HCT116 (cell line): Measurements from ENCODE around the gene SEC31B. TPM values are rescaled to one million over a fixed set of nuclear protein-coding genes. Genes with fewer than 3 reads are reported as not detected.

ENCODE experiments used
- ATAC-seq: fragments of 200-7000 bp; cut with Tn5 transposase; 2 replicates; pipeline ENCODE4 v1.9.1; 2020; ENCODE audit warnings: mild to moderate bottlenecking, moderate library complexity
- BruUV-seq: library from RNA; stranded (reverse); fragments of 400-500 nt; replicated peaks from 2 replicates; lab custom pipeline; 2021; lab: Mats Ljungman, UMichigan
- CTCF ChIA-PET: fragments of 300-600 bp; sonication (Branson Sonifier 250); formaldehyde crosslinking; loops from one replicate; lab custom pipeline; 2021; ENCODE audit warnings: antibody characterized with exemption; lab: Charles Lee
- POLR2A ChIA-PET: fragments of 300-600, 350-600 bp; sonication (Branson Sonifier 250); formaldehyde crosslinking; loops from one replicate; lab custom pipeline; 2021; ENCODE audit warnings: antibody characterized with exemption; lab: Charles Lee
- RAD21 ChIA-PET, 2 experiments: fragments of 300-600 bp; sonication (Branson Sonifier 250); formaldehyde crosslinking; loops; one replicate each; lab custom pipeline; 2023; ENCODE audit warnings: low total read pairs in 2 of 2; ENCODE audit not compliant: uncharacterized antibody in 2 of 2, unreplicated experiment in 2 of 2, low non-redundant PET in 1 of 2; lab: Charles Lee
- DNase-seq: peaks from one replicate; pipeline ENCODE4 v3.0.0-alpha.2; 2010; ENCODE audit warnings: low read depth, low spot score
- H2AFZ ChIP-seq: fragments of 200-600 bp; shearing (Covaris generic), sonication (generic); 2 replicates; pipeline ENCODE4 v1.6.1; 2017; ENCODE audit warnings: low read depth, mixed run types, mixed read lengths, antibody characterized with exemption, low read length; ENCODE audit not compliant: poor library complexity, severe bottlenecking
- H3K27ac ChIP-seq: 2 replicates; pipeline ENCODE4 v1.5.1; 2012; ENCODE audit warnings: low read depth, low read length
- H3K27me3 ChIP-seq: fragments of 200-600 bp; sonication (generic); 2 replicates; pipeline ENCODE4 v1.6.1; 2016; ENCODE audit warnings: mixed run types, low read length, mixed read lengths; ENCODE audit not compliant: insufficient read depth
- H3K36me3 ChIP-seq, 2 experiments: fragments of 200-500 bp in 1 of 2; fragments of 200-600 bp in 1 of 2; sonication (Bioruptor generic) in 1 of 2; sonication (generic) in 1 of 2; 2 replicates each; pipeline versions ENCODE4 v1.5.1 to v1.6.1; 2014 to 2016; ENCODE audit warnings: low read length in 2 of 2, inconsistent platforms in 1 of 2, mixed read lengths in 1 of 2, mixed run types in 1 of 2; ENCODE audit not compliant: insufficient read depth in 2 of 2, control insufficient read depth in 1 of 2
- H3K4me1 ChIP-seq, 2 experiments: fragments of 200-600 bp in 1 of 2; sonication (generic) in 1 of 2; 2 replicates each; pipeline versions ENCODE4 v1.5.1 to v1.6.1; 2012 to 2017; ENCODE audit warnings: low read length in 2 of 2, inconsistent platforms in 1 of 2, mild to moderate bottlenecking in 1 of 2, mixed read lengths in 1 of 2, mixed run types in 1 of 2, moderate library complexity in 1 of 2; ENCODE audit not compliant: insufficient read depth in 2 of 2, control insufficient read depth in 1 of 2
- H3K4me2 ChIP-seq: fragments of 200-600 bp; sonication (generic); 2 replicates; pipeline ENCODE4 v1.6.1; 2017; ENCODE audit warnings: mixed run types, low read length, mixed read lengths
- H3K4me3 ChIP-seq, 2 experiments: fragments of 200-600 bp in 1 of 2; sonication (generic) in 1 of 2; replicated peaks in 1 of 2; 2 replicates each; pipeline ENCODE4 v1.5.1; 2011 to 2016; ENCODE audit warnings: low read length in 2 of 2, control low read depth in 1 of 2, low read depth in 1 of 2, mild to moderate bottlenecking in 1 of 2, mixed read lengths in 1 of 2, mixed run types in 1 of 2
- H3K79me2 ChIP-seq: fragments of 200-600 bp; sonication (generic); 2 replicates; pipeline ENCODE4 v1.6.1; 2017; ENCODE audit warnings: mild to moderate bottlenecking, mixed run types, low read length, moderate library complexity, mixed read lengths; ENCODE audit not compliant: insufficient read depth
- H3K9ac ChIP-seq: fragments of 200-600 bp; sonication (generic); 2 replicates; pipeline ENCODE4 v1.6.1; 2016; ENCODE audit warnings: low read length, mixed read lengths
- H3K9me2 ChIP-seq: fragments of 200-600 bp; sonication (generic), shearing (Covaris generic); 2 replicates; pipeline ENCODE4 v1.6.1; 2017; ENCODE audit warnings: mixed run types, mild to moderate bottlenecking, moderate library complexity; ENCODE audit not compliant: insufficient read depth
- H3K9me3 ChIP-seq, 2 experiments: fragments of 200-500 bp in 1 of 2; fragments of 200-600 bp in 1 of 2; sonication (Bioruptor generic) in 1 of 2; sonication (generic) in 1 of 2; 2 replicates each; pipeline ENCODE4 v1.6.1; 2014 to 2017; ENCODE audit warnings: low read length in 2 of 2, mixed read lengths in 2 of 2, inconsistent platforms in 1 of 2, low read depth in 1 of 2, mild to moderate bottlenecking in 1 of 2, mixed run types in 1 of 2, moderate library complexity in 1 of 2; ENCODE audit not compliant: control insufficient read depth in 1 of 2, insufficient read depth in 1 of 2
- H4K20me1 ChIP-seq: fragments of 200-600 bp; sonication (generic), shearing (Covaris generic); 2 replicates; pipeline ENCODE4 v1.6.1; 2017; ENCODE audit warnings: mixed run types, mild to moderate bottlenecking, moderate library complexity; ENCODE audit not compliant: insufficient read depth
- CEBPB ChIP-seq: IDR thresholded peaks from 2 replicates; pipeline ENCODE4 v1.6.1; 2012; ENCODE audit warnings: low read depth
- ELF1 ChIP-seq: IDR thresholded peaks from 2 replicates; pipeline ENCODE4 v1.6.1; 2012; ENCODE audit warnings: low read depth, borderline replicate concordance
- JUND ChIP-seq: IDR thresholded peaks from 2 replicates; pipeline ENCODE4 v1.6.1; 2012
- RAD21 ChIP-seq: IDR thresholded peaks from 2 replicates; pipeline ENCODE4 v1.6.1; 2012; ENCODE audit warnings: low read depth, mild to moderate bottlenecking
- SIN3A ChIP-seq: IDR thresholded peaks from 2 replicates; pipeline ENCODE4 v1.6.1; 2012; ENCODE audit warnings: low read depth
- SP1 ChIP-seq: IDR thresholded peaks from 2 replicates; pipeline ENCODE4 v1.6.1; 2012; ENCODE audit warnings: low read depth
- SRF ChIP-seq: IDR thresholded peaks from 2 replicates; pipeline ENCODE4 v1.6.1; 2012; ENCODE audit warnings: low read depth
- TCF7L2 ChIP-seq: IDR thresholded peaks from 2 replicates; pipeline ENCODE4 v1.7.0; 2011; ENCODE audit warnings: borderline replicate concordance, inconsistent platforms; ENCODE audit not compliant: insufficient read depth, insufficient read length; ENCODE audit errors: extremely low read depth
- intact Hi-C: fragments of 100-400 bp; cut with micrococcal nuclease; formaldehyde crosslinking; loops from 2 replicates; pipeline ENCODE4 v1.10.0; 2022
- total RNA-seq: library from RNA; stranded (reverse); gene quantifications from one replicate; pipeline ENCODE4 v1.2.1, GENCODE V29; 2021; ENCODE audit not compliant: unreplicated experiment
- TF ChIP-seq, protein P1 (sequence below): IDR thresholded peaks from 2 replicates; pipeline ENCODE4 v1.6.1; 2012
- TF ChIP-seq, protein P2 (sequence below), 3 experiments: fragments of 200-600 bp in 1 of 3; sonication (generic) in 1 of 3; IDR thresholded peaks in 2 of 3; conservative IDR thresholded peaks in 1 of 3; 2 replicates each; pipeline ENCODE4 v1.5.1; 2012 to 2017; ENCODE audit warnings: low read depth in 2 of 3, low read length in 2 of 3, antibody characterized with exemption in 1 of 3, borderline replicate concordance in 1 of 3, control low read depth in 1 of 3, mild to moderate bottlenecking in 1 of 3, mixed read lengths in 1 of 3, mixed run types in 1 of 3, moderate library complexity in 1 of 3; ENCODE audit not compliant: insufficient read depth in 1 of 3
- TF ChIP-seq, protein P3 (sequence below): IDR thresholded peaks from 2 replicates; pipeline ENCODE4 v1.6.1; 2011; ENCODE audit warnings: mild to moderate bottlenecking, low read length, moderate library complexity; ENCODE audit not compliant: insufficient replicate concordance; ENCODE audit errors: extremely low read depth

SEC31B gene
- total RNA-seq, 1 experiment from 2014 or later: 30.9 TPM

DNA sequence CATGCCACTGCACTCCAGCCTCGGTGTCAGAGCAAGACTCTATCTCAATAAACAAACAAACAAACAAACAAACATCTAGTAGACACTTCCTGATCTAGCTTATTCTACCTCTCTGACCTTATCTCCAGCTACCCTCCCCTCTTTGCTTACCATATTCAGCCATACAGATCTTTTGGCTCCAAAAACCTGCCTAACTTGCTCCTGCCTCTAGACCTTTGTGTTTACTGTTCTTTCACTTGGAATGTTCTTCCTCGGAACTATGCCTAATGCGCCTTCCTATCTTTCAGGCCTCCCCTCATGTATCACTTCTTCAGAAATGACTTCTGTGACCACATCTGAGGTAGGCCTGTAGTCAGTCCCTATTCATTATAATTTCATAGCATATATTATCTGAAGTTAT lies 77.1 kb downstream of the SEC31B start (continued):
- TF ChIP-seq, protein P1, sequence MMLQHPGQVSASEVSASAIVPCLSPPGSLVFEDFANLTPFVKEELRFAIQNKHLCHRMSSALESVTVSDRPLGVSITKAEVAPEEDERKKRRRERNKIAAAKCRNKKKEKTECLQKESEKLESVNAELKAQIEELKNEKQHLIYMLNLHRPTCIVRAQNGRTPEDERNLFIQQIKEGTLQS: no peak
- TF ChIP-seq, protein P2, sequence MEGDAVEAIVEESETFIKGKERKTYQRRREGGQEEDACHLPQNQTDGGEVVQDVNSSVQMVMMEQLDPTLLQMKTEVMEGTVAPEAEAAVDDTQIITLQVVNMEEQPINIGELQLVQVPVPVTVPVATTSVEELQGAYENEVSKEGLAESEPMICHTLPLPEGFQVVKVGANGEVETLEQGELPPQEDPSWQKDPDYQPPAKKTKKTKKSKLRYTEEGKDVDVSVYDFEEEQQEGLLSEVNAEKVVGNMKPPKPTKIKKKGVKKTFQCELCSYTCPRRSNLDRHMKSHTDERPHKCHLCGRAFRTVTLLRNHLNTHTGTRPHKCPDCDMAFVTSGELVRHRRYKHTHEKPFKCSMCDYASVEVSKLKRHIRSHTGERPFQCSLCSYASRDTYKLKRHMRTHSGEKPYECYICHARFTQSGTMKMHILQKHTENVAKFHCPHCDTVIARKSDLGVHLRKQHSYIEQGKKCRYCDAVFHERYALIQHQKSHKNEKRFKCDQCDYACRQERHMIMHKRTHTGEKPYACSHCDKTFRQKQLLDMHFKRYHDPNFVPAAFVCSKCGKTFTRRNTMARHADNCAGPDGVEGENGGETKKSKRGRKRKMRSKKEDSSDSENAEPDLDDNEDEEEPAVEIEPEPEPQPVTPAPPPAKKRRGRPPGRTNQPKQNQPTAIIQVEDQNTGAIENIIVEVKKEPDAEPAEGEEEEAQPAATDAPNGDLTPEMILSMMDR (IDR thresholded peaks at IDR 0.05 in 2 of 3, conservative IDR thresholded peaks at IDR 0.05 in 1 of 3; ENCODE audit: borderline replicate concordance in 1 of 3, insufficient read depth in 1 of 3, low read depth in 2 of 3, low read length in 2 of 3): no peak
- TF ChIP-seq SRF: no peak
- no peak for TF ChIP-seq RAD21
- TF ChIP-seq SIN3A: no peak
- no peak for TF ChIP-seq ELF1
- TF ChIP-seq, protein P3, sequence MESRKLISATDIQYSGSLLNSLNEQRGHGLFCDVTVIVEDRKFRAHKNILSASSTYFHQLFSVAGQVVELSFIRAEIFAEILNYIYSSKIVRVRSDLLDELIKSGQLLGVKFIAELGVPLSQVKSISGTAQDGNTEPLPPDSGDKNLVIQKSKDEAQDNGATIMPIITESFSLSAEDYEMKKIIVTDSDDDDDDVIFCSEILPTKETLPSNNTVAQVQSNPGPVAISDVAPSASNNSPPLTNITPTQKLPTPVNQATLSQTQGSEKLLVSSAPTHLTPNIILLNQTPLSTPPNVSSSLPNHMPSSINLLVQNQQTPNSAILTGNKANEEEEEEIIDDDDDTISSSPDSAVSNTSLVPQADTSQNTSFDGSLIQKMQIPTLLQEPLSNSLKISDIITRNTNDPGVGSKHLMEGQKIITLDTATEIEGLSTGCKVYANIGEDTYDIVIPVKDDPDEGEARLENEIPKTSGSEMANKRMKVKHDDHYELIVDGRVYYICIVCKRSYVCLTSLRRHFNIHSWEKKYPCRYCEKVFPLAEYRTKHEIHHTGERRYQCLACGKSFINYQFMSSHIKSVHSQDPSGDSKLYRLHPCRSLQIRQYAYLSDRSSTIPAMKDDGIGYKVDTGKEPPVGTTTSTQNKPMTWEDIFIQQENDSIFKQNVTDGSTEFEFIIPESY: no peak
- no peak for TF ChIP-seq JUND

DNA sequence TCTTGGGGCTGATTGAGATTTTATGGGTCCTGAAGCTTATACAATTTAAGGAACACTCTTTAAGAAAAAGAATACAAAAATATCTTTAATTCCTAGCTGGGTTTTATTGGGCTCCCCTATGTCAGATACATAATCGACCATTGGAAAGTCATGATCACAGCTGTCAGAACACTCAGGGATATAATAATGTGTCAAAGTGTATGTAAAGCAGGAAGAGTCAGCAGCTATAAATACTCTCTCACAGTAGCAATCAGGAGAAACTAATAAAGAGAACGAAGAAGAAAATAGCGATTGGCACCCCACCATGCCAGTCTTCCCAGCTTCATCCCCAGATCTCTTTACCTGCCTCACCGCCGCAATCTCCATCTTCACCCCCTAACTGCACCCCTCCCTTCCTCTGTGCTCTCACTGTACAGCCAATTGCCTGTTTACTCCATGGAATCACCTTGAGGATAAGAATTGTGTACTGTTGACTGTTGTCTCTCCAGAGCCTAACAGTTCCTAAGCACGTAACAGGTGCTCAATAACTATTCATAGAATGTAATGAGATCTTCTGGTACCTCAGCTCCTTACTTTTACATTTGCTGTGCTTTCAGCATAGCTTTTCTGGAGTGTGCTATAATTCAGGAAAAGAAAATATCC lies 80.9 kb downstream of the SEC31B start:
- ChIA-PET RAD21 (interaction anchor here in 1 of 2 experiments (0.7 kb wide), 1 partner anchor 587 kb away, joined by 3 read pairs; no protein-coding TSS in a partner anchor), CTCF (interaction anchor here (0.8 to 5.0 kb wide), 7 partner anchors 9 to 440 kb away, joined by 3 to 28 read pairs (median 3); no protein-coding TSS in a partner anchor), POLR2A (interaction anchor here (1.1 kb wide), 1 partner anchor 97 kb away, joined by 3 read pairs; the partner anchor contains the start of gene HIF1AN)
- Histone ChIP-seq H3K9ac (no peak overlapping the region), H3K4me2 (no peak overlapping the region), H3K79me2 (no peaks in the 10 kb centered on the region), H4K20me1 (no peaks in the 10 kb centered on the region), H2AFZ (no peak overlapping the region), H3K27ac (no peak overlapping the region), H3K9me3 (no peaks in the 10 kb centered on the region), H3K4me3 (no peak overlapping the region), H3K27me3 (no peaks in the 10 kb centered on the region), H3K36me3 (no peaks in the 10 kb centered on the region), H3K4me1 (peaks cover 0 to 4% of the 10 kb centered on the region in 2 experiments; a peak in 2 of 4 replicates), H3K9me2 (no peaks in the 10 kb centered on the region)
- DNase-seq: no peak
- intact Hi-C loops: loop anchor here (10.0 kb wide), 1 partner anchor 594 kb away; no protein-coding TSS in a partner anchor
- no peak for ATAC-seq
- BruUV-seq: no TSS peak
- TF ChIP-seq ELF1 (no peak), SIN3A (no peak), SP1 (no peak), TCF7L2 (no peak), CEBPB (no peak)
